CD4-positive, CD25-positive, alpha-beta regulatory T cell (primary cell): ENCODE data around the gene HOXB3. TPM values are rescaled to one million over a fixed set of nuclear protein-coding genes. Genes with fewer than 3 reads are reported as not detected.

Experiments used
- ATAC-seq, 2 donors: fragments of 150-1000 bp; cut with Tn5 transposase; one replicate each; pipeline ENCODE4 v1.10.0; 2021; ENCODE audit warnings: low read depth in 2 of 2, moderate number of reproducible peaks in 2 of 2, moderate library complexity in 1 of 2
- DNase-seq, 3 donors: peaks; one replicate each; pipeline versions ENCODE4 v3.0.0 to v3.0.0-alpha.2; 2012 to 2022; ENCODE audit warnings: mixed read lengths in 1 of 3
- H3K27ac ChIP-seq: one replicate; pipeline ENCODE4 v1.7.0; 2013; ENCODE audit warnings: mild to moderate bottlenecking, low read length; ENCODE audit not compliant: insufficient read depth, poor library complexity, severe bottlenecking
- H3K27me3 ChIP-seq: one replicate; pipeline ENCODE4 v1.7.0; 2013; ENCODE audit warnings: low read length; ENCODE audit not compliant: control insufficient read depth, insufficient read depth
- H3K36me3 ChIP-seq: one replicate; pipeline ENCODE4 v1.7.0; 2013; ENCODE audit warnings: mild to moderate bottlenecking, low read length, moderate library complexity; ENCODE audit not compliant: control insufficient read depth, insufficient read depth
- H3K4me1 ChIP-seq: 2 replicates; pipeline ENCODE4 v1.7.0; 2013; ENCODE audit warnings: mild to moderate bottlenecking, low read length; ENCODE audit not compliant: insufficient read depth, control insufficient read depth, poor library complexity, severe bottlenecking
- H3K4me3 ChIP-seq: one replicate; pipeline ENCODE4 v1.7.0; 2013; ENCODE audit warnings: low read depth, mild to moderate bottlenecking, low read length, moderate library complexity
- H3K9me3 ChIP-seq, 2 experiments: 1 replicate in 1 of 2; 2 replicates in 1 of 2; pipeline ENCODE4 v1.7.0; 2013; ENCODE audit warnings: low read length in 2 of 2, mild to moderate bottlenecking in 1 of 2, moderate library complexity in 1 of 2; ENCODE audit not compliant: control insufficient read depth in 2 of 2
- H3K27ac Mint-ChIP-seq, 3 donors: one replicate each; pipeline ENCODE4 v1.8.0; 2020 to 2022; ENCODE audit warnings: mild to moderate bottlenecking in 3 of 3, mixed read lengths in 3 of 3, moderate library complexity in 2 of 3
- H3K27me3 Mint-ChIP-seq: one replicate; pipeline ENCODE4 v1.8.0; 2022; ENCODE audit warnings: mild to moderate bottlenecking, mixed read lengths
- H3K36me3 Mint-ChIP-seq: one replicate; pipeline ENCODE4 v1.8.0; 2020; ENCODE audit warnings: mixed read lengths
- H3K4me1 Mint-ChIP-seq, 4 donors: one replicate each; pipeline ENCODE4 v1.8.0; 2020 to 2022; ENCODE audit warnings: mixed read lengths in 4 of 4, mild to moderate bottlenecking in 1 of 4
- H3K4me3 Mint-ChIP-seq, 4 donors: one replicate each; pipeline ENCODE4 v1.8.0; 2020 to 2022; ENCODE audit warnings: mild to moderate bottlenecking in 4 of 4, mixed read lengths in 4 of 4, moderate library complexity in 3 of 4
- H3K9me3 Mint-ChIP-seq, 7 donors: one replicate each; pipeline ENCODE4 v1.8.0; 2020 to 2022; ENCODE audit warnings: mixed read lengths in 7 of 7, mild to moderate bottlenecking in 3 of 7, moderate library complexity in 2 of 7
- polyA plus RNA-seq, 4 donors: library from polyadenylated mRNA; unstranded; fragments of 300-500 nt; fragmentation: Illumina TruSeq; gene quantifications; one replicate each; pipeline ENCODE4 v1.2.3, GENCODE V29; 2021
- total RNA-seq: library from RNA; stranded (reverse); gene quantifications from one replicate; pipeline ENCODE4 v1.2.3, GENCODE V29; 2022

Gene HOXB3
- total and polyA plus RNA-seq, 5 donors from 2014 or later: 0.05 to 8.1 (median 0.16) TPM; not detected in 2

DNA sequence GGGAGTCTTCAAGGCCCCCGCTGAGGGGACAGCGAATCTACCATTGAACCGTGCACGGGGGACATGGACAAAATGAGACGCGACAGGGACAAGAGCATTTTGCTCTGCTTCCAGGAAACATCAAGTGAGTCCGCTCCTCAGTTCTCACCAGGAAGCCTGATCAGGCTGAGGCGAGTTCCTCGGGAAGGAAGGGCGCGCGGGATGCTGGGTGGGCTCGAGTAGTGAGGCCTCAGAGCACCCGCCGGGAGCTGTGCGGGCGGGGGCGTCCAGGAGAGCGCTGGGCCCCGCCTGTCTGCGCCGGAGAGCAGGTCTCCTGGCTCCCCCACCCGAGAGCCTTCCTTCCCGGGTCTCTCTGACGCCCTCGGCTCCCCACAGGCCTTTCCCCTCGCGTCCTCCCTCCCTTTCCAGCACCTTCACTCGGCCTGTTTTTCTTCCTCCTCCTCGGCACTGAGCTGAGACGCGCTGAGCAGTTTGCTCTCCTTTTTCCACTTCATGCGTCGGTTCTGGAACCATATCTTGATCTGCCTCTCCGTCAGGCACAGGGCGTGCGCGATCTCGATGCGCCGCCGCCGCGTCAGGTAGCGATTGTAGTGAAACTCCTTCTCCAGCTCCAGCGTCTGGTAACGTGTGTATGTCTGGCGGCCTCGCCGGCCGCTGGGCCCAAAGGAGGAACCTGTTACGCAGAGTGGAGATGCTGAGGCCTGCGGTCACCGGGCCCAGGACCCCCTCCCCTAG, 6.1 kb upstream of the HOXB3 start:
- Mint-ChIP-seq H3K4me3 (peak overlapping the region; percentile 73 to 91 (median 82)), H3K4me1 (peaks cover 8 to 52% (median 36%) of the 10 kb centered on the region in 4 donors), H3K27ac (no peak overlapping the region), H3K27me3 (peaks cover 88% of the 10 kb centered on the region), H3K9me3 (peaks cover 0 to 2% (median 0%) of the 10 kb centered on the region in 7 donors), H3K36me3 (peaks cover 3% of the 10 kb centered on the region)
- ATAC-seq (no peak), DNase-seq (peak in 1 of 3 donors; percentile 51)
- H3K27ac ChIP-seq: no peak overlapping the region
- H3K27me3 ChIP-seq: peaks cover 53% of the 10 kb centered on the region
- H3K4me3 ChIP-seq: no peak overlapping the region
- H3K4me1 ChIP-seq: peaks cover 44% of the 10 kb centered on the region
- H3K36me3 ChIP-seq: no peaks in the 10 kb centered on the region
- no peaks in the 10 kb centered on the region for H3K9me3 ChIP-seq

GRCh38 chr17:48595278-48595999, 5.4 kb upstream of the HOXB3 start:
- Histone ChIP-seq H3K4me1 (peaks cover 44% of the 10 kb centered on the region), H3K27me3 (peaks cover 50% of the 10 kb centered on the region), H3K27ac (no peak overlapping the region), H3K9me3 (no peaks in the 10 kb centered on the region), H3K4me3 (no peak overlapping the region), H3K36me3 (no peaks in the 10 kb centered on the region)
- Mint-ChIP-seq H3K27me3 (peaks cover 88% of the 10 kb centered on the region), H3K27ac (no peak overlapping the region), H3K36me3 (peaks cover under 1% of the 10 kb centered on the region), H3K4me1 (peaks cover 8 to 52% (median 36%) of the 10 kb centered on the region in 4 donors), H3K9me3 (no peaks in the 10 kb centered on the region), H3K4me3 (peak overlapping the region in 3 of 4 donors; percentile 6 to 57 (median 42))
- no peak for DNase-seq
- ATAC-seq: no peak

DNA sequence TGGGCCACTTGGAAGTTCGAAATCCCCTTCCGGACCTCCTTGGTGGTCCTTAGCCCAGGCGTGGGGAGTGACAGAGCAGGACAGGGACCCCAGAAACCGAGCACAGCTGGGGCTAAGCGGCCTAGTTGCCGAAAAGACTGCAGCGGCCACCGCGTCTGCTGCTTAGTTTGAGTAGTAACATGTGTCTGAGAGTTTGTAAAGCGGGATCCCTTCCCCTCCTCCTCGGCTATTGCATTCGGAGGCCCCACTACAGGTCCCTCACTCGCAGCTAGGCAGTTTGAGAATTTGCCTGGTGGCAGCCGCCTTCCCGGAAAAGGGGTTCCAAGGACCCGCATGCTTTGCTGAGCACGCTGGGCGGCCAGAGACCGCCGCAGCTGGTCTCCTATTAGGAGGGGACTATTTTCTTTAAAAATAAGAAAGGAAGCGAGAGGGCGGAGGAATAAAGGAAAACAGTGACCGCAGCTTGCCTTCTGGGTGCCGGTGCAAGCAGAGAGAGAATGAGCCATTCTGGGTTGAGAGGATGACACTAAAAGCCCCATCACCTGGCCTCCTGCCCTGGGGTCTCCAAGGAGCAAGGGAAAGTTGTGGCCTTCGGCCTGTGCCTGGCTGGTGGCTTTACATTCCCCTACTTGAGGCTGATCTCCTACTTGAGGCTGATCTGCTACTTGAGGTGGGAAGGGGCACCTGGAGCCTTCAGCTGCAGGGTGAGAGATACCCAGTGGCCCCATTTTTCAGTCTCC, 4.7 kb upstream of the HOXB3 start:
- Histone ChIP-seq H3K27ac (no peak overlapping the region), H3K36me3 (no peaks in the 10 kb centered on the region), H3K4me1 (peaks cover 44% of the 10 kb centered on the region), H3K9me3 (no peaks in the 10 kb centered on the region), H3K4me3 (no peak overlapping the region), H3K27me3 (peaks cover 44% of the 10 kb centered on the region)
- Mint-ChIP-seq H3K9me3 (no peaks in the 10 kb centered on the region), H3K4me1 (peaks cover 8 to 52% (median 37%) of the 10 kb centered on the region in 4 donors), H3K27me3 (peaks cover 88% of the 10 kb centered on the region), H3K36me3 (no peaks in the 10 kb centered on the region), H3K27ac (no peak overlapping the region), H3K4me3 (no peak overlapping the region)
- DNase-seq (no peak), ATAC-seq (no peak)

DNA sequence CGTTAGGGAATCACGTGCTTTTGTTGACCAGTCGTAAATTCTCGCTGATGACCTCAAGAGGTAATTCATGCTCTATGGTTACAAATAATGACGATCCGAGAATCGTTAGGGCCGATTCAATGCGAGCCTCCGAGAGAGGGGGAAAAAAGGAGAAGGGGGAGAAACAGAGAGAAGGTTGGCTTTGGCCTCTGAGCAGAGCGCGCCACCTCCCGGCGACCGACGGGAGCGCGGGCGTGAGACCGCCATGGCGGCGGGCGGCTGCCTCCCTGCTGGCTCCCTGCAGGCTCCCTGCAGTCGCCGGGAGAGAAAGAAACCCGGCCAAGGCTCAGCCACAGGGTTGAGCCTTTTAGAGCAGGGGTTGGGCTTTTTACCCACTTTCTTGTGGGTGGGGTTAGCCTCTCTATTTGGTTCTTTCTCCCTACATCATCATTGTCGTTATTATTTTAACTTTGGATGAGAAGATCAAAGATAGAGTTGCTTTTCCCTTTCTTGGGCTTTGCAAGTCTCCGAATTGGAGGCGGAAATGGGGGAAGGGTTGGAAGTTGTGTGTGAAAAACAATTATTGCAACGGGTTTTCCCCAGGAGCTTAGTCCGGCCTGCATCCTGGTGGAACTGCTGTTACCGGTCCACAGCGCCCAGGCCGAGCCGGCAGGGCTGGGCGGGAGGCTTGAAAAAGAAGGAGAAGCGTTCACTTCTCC, 3.9 kb upstream of the HOXB3 start:
- no peak overlapping the region for H3K27ac Mint-ChIP-seq
- peaks cover 44% of the 10 kb centered on the region for H3K4me1 ChIP-seq
- H3K9me3 Mint-ChIP-seq: no peaks in the 10 kb centered on the region
- peak; percentile 71 to 79 (median 77) for DNase-seq
- peak overlapping the region; percentile 70 for H3K4me3 ChIP-seq
- no peaks in the 10 kb centered on the region for H3K9me3 ChIP-seq
- H3K4me3 Mint-ChIP-seq: peak overlapping the region; percentile 36 to 86 (median 79)
- H3K27me3 ChIP-seq: peaks cover 39% of the 10 kb centered on the region
- H3K27me3 Mint-ChIP-seq: peaks cover 88% of the 10 kb centered on the region
- no peaks in the 10 kb centered on the region for H3K36me3 Mint-ChIP-seq
- ATAC-seq: peak; percentile 65 to 72
- H3K27ac ChIP-seq: no peak overlapping the region
- H3K36me3 ChIP-seq: no peaks in the 10 kb centered on the region
- peaks cover 8 to 53% (median 37%) of the 10 kb centered on the region in 4 donors for H3K4me1 Mint-ChIP-seq

DNA sequence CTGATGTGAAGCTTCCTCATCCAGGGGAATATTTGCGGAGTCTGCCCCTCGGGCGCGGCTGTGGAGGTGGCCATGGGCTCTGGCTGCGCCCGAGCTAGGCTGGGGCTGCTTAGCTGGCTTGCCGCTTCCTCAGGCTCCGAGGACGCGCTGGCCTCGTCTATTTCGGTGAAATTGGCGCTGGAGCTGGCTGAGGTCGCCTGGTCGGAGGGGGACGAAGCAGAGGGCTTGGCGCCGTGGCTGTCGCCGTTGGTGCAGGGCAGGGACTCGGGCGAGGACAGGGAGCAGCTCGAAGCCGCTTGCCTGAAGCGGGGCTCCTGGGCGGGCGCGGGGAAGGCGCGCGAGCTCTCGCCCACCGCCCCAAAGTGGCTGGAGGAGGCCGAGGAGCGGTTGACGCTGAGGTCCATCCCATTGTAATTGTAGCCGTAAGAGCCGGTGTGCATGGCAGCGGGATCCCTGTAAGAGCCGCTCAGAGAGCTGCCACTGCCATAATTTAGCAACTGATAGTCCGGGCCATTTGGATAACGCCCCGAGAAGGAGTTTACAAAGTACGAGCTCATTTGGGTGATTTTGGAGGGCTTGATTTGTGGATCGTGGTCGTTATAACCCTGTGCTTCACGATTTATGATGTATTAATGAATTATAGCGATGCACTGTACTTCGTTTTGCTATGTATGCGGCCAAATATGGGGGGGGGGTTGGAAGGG, 3.2 kb upstream of the HOXB3 start, which contains the start of gene HOXB5:
Gene HOXB5, minus strand, starts transcription at position 654 of the 704 bp plus-strand sequence. Its CDS starts 97 bp downstream, at position 557.
- Mint-ChIP-seq H3K27me3 (peaks cover 88% of the 10 kb centered on the region), H3K36me3 (no peaks in the 10 kb centered on the region), H3K4me3 (peak within 1 kb of the TSS; percentile 80 to 91 (median 84)), H3K9me3 (no peaks in the 10 kb centered on the region), H3K27ac (no peak within 1 kb of the TSS), H3K4me1 (peaks cover 8 to 48% (median 33%) of the 10 kb centered on the region in 4 donors)
- Histone ChIP-seq H3K27ac (no peak within 1 kb of the TSS), H3K9me3 (no peaks in the 10 kb centered on the region), H3K4me1 (peaks cover 42% of the 10 kb centered on the region), H3K36me3 (no peaks in the 10 kb centered on the region), H3K4me3 (peak within 1 kb of the TSS; percentile 70), H3K27me3 (peaks cover 39% of the 10 kb centered on the region)
- ATAC-seq (peak in 1 of 2 donors; percentile 17), DNase-seq (peak in 1 of 3 donors; percentile 33)

DNA sequence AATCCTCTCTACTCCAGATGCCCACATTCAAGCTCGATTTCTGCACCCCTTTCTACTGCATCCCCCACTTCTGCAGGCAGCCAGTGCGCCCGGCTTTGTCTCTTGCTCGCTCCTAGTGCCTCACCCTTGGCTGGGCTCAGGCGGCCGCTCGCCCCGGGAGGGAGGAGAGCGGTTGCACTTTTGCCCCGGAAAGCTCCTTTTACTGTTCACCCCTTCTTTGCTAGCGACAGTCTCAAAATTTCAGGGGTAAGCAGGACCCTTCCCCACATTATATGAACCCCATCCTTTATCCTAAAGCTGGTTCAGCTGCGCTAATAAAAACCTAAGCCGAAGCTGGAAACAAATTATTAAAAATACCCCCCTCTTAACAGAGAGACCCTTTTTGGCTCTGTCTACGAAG, 2.5 kb upstream of the HOXB3 start:
- ATAC-seq (no peak), DNase-seq (no peak)
- H3K9me3 Mint-ChIP-seq: no peaks in the 10 kb centered on the region
- H3K4me3 ChIP-seq: no peak overlapping the region
- no peak overlapping the region for H3K27ac ChIP-seq
- H3K4me3 Mint-ChIP-seq: peak overlapping the region; percentile 80 to 91 (median 84)
- H3K27me3 ChIP-seq: peaks cover 40% of the 10 kb centered on the region
- H3K4me1 ChIP-seq: peaks cover 35% of the 10 kb centered on the region
- H3K9me3 ChIP-seq: no peaks in the 10 kb centered on the region
- no peak overlapping the region for H3K27ac Mint-ChIP-seq
- peaks cover 4 to 42% (median 27%) of the 10 kb centered on the region in 4 donors for H3K4me1 Mint-ChIP-seq
- peaks cover 88% of the 10 kb centered on the region for H3K27me3 Mint-ChIP-seq
- H3K36me3 Mint-ChIP-seq: no peaks in the 10 kb centered on the region
- no peaks in the 10 kb centered on the region for H3K36me3 ChIP-seq
